Stimulated activated naive B cell treated with anti-CD40 and anti-IgM and Interleukin-4, amounts not matched to agents 10 μg/mL and 1 μg/mL and 100 μg/mL, for 72 hours (primary cell): Measurements from ENCODE around the gene KRTAP4-5.
A peak's percentile ranks its signal among the peaks of the same experiment; 100 is the strongest.
"Not testable (repeated sequence)": the region's sequence is repeated elsewhere in the genome, so short reads cannot be mapped to it uniquely, and the experiment has no call there.

Experiments used
- ATAC-seq, 2 donors: fragments of 150-1000 bp; cut with Tn5 transposase; replicated peaks; 2 replicates each; pipeline ENCODE4 v1.10.0; 2021; ENCODE audit warnings: moderate library complexity in 1 of 2
- DNase-seq: peaks from one replicate; pipeline ENCODE4 v3.0.0; 2021
- H3K27ac Mint-ChIP-seq: one replicate; pipeline ENCODE4 v1.8.0; 2022; ENCODE audit warnings: mild to moderate bottlenecking, mixed read lengths
- H3K27me3 Mint-ChIP-seq, 2 donors: one replicate each; pipeline ENCODE4 v1.8.0; 2022; ENCODE audit warnings: mixed read lengths in 2 of 2
- H3K36me3 Mint-ChIP-seq, 2 donors: one replicate each; pipeline ENCODE4 v1.8.0; 2022; ENCODE audit warnings: mixed read lengths in 2 of 2, mild to moderate bottlenecking in 1 of 2
- H3K4me1 Mint-ChIP-seq, 2 donors: one replicate each; pipeline ENCODE4 v1.8.0; 2022; ENCODE audit warnings: mixed read lengths in 2 of 2, mild to moderate bottlenecking in 1 of 2
- H3K4me3 Mint-ChIP-seq, 2 donors: one replicate each; pipeline ENCODE4 v1.8.0; 2022; ENCODE audit warnings: mild to moderate bottlenecking in 2 of 2, mixed read lengths in 2 of 2, moderate library complexity in 1 of 2
- H3K9me3 Mint-ChIP-seq, 2 donors: one replicate each; pipeline ENCODE4 v1.8.0; 2022; ENCODE audit warnings: mixed read lengths in 2 of 2, mild to moderate bottlenecking in 1 of 2

Gene KRTAP4-5

GRCh38 chr17:41149652-41149985, at the start of gene KRTAP4-5:
Gene KRTAP4-5, minus strand, starts transcription at chr17:41149825. Its CDS starts 58 bp downstream, at chr17:41149767.
- H3K4me3 Mint-ChIP-seq: no peak within 1 kb of the TSS
- no peak for ATAC-seq

GRCh38 chr17:41196068-41196467, 46.4 kb upstream of the KRTAP4-5 start:
- H3K36me3 Mint-ChIP-seq: no peaks in the 10 kb centered on the region
- DNase-seq (no peak), ATAC-seq (no peak)
- no peak overlapping the region for H3K4me3 Mint-ChIP-seq
- H3K27ac Mint-ChIP-seq: no peak overlapping the region
- peaks cover 3 to 18% of the 10 kb centered on the region in 2 donors for H3K27me3 Mint-ChIP-seq
- H3K9me3 Mint-ChIP-seq: peaks cover 0 to 7% of the 10 kb centered on the region in 2 donors
- peaks cover 0 to 2% of the 10 kb centered on the region in 2 donors for H3K4me1 Mint-ChIP-seq

More at GRCh38 chr17:41149652-41149985, at the start of gene KRTAP4-5:
- Mint-ChIP-seq H3K36me3 (peaks cover 0 to 3% of the 10 kb centered on the region in 2 donors), H3K27me3 (no peaks in the 10 kb centered on the region), H3K27ac (no peak within 1 kb of the TSS), H3K4me1 (peaks cover 6 to 12% of the 10 kb centered on the region in 2 donors), H3K9me3 (peaks cover 0 to 2% of the 10 kb centered on the region in 2 donors)
- no peak for DNase-seq

GRCh38 chr17:41190328-41190727, 40.7 kb upstream of the KRTAP4-5 start:
- Mint-ChIP-seq H3K4me3 (no peak overlapping the region), H3K4me1 (no peaks in the 10 kb centered on the region), H3K36me3 (no peaks in the 10 kb centered on the region), H3K27me3 (peaks cover 15 to 34% of the 10 kb centered on the region in 2 donors), H3K27ac (no peak overlapping the region), H3K9me3 (peaks cover 0 to 3% of the 10 kb centered on the region in 2 donors)
- DNase-seq (no peak), ATAC-seq (no peak)

- H3K27ac Mint-ChIP-seq, H3K4me1 Mint-ChIP-seq, H3K36me3 Mint-ChIP-seq, DNase-seq, H3K9me3 Mint-ChIP-seq, ATAC-seq, H3K4me3 Mint-ChIP-seq: not testable (repeated sequence)
- H3K27me3 Mint-ChIP-seq: peaks cover 15 to 34% of the 10 kb centered on the region in 2 donors
Observed at GRCh38 chr17:41189837-41190318, 40.3 kb upstream of the KRTAP4-5 start, which contains the start of gene KRTAP9-1. Gene KRTAP9-1, plus strand, starts transcription at chr17:41189887. Its CDS starts 0 bp downstream, at chr17:41189887.

GRCh38 chr17:41186872-41187271, 37.2 kb upstream of the KRTAP4-5 start:
- Mint-ChIP-seq H3K27ac (no peak overlapping the region), H3K4me1 (no peaks in the 10 kb centered on the region), H3K27me3 (peaks cover 15 to 35% of the 10 kb centered on the region in 2 donors), H3K4me3 (no peak overlapping the region), H3K36me3 (no peaks in the 10 kb centered on the region), H3K9me3 (no peaks in the 10 kb centered on the region)
- DNase-seq: no peak
- no peak for ATAC-seq

- no peak for ATAC-seq
Observed at GRCh38 chr17:41185001-41185400, 35.4 kb upstream of the KRTAP4-5 start.

GRCh38 chr17:41184480-41184961, 34.9 kb upstream of the KRTAP4-5 start, which contains the start of gene KRTAP4-1:
Gene KRTAP4-1, minus strand, starts transcription at chr17:41184911. Its CDS starts 57 bp downstream, at chr17:41184854.
- Mint-ChIP-seq H3K4me3 (no peak within 1 kb of the TSS), H3K36me3 (no peaks in the 10 kb centered on the region), H3K9me3 (no peaks in the 10 kb centered on the region), H3K4me1 (no peaks in the 10 kb centered on the region), H3K27me3 (peaks cover 0 to 15% of the 10 kb centered on the region in 2 donors), H3K27ac (no peak within 1 kb of the TSS)
- ATAC-seq (no peak), DNase-seq (no peak)

More at GRCh38 chr17:41185001-41185400, 35.4 kb upstream of the KRTAP4-5 start:
- no peak for DNase-seq
- H3K4me3 Mint-ChIP-seq: no peak overlapping the region
- peaks cover 3 to 17% of the 10 kb centered on the region in 2 donors for H3K27me3 Mint-ChIP-seq
- no peak overlapping the region for H3K27ac Mint-ChIP-seq
- no peaks in the 10 kb centered on the region for H3K4me1 Mint-ChIP-seq
- no peaks in the 10 kb centered on the region for H3K9me3 Mint-ChIP-seq
- no peaks in the 10 kb centered on the region for H3K36me3 Mint-ChIP-seq

- peaks cover 31 to 42% of the 10 kb centered on the region in 2 donors for H3K4me1 Mint-ChIP-seq
- no peak for DNase-seq
- H3K27ac Mint-ChIP-seq: no peak overlapping the region
- H3K4me3 Mint-ChIP-seq: no peak overlapping the region
- peaks cover 0 to under 1% of the 10 kb centered on the region in 2 donors for H3K27me3 Mint-ChIP-seq
- ATAC-seq: no peak
- H3K36me3 Mint-ChIP-seq: no peaks in the 10 kb centered on the region
- peaks cover 0 to 1% of the 10 kb centered on the region in 2 donors for H3K9me3 Mint-ChIP-seq
Observed at GRCh38 chr17:41178843-41179616, 29.4 kb upstream of the KRTAP4-5 start.

GRCh38 chr17:41178341-41178740, 28.7 kb upstream of the KRTAP4-5 start:
- peaks cover 0 to 1% of the 10 kb centered on the region in 2 donors for H3K9me3 Mint-ChIP-seq
- peaks cover 33 to 42% of the 10 kb centered on the region in 2 donors for H3K4me1 Mint-ChIP-seq
- H3K27ac Mint-ChIP-seq: peak overlapping the region; percentile 25
- H3K27me3 Mint-ChIP-seq: no peaks in the 10 kb centered on the region
- no peak overlapping the region for H3K4me3 Mint-ChIP-seq
- H3K36me3 Mint-ChIP-seq: no peaks in the 10 kb centered on the region
- peak; percentile 37 to 48 for ATAC-seq
- DNase-seq: no peak

GRCh38 chr17:41177727-41178271, 28.2 kb upstream of the KRTAP4-5 start, which contains the start of gene KRTAP4-2:
Gene KRTAP4-2, minus strand, starts transcription at chr17:41178221. Its CDS starts 57 bp downstream, at chr17:41178164.
- ATAC-seq: no peak
- Mint-ChIP-seq H3K9me3 (peaks cover 0 to 1% of the 10 kb centered on the region in 2 donors), H3K27ac (peak within 1 kb of the TSS; percentile 81), H3K36me3 (no peaks in the 10 kb centered on the region), H3K4me3 (peak within 1 kb of the TSS in 1 of 2 donors; percentile 7), H3K4me1 (peaks cover 34 to 43% of the 10 kb centered on the region in 2 donors), H3K27me3 (no peaks in the 10 kb centered on the region)
- no peak for DNase-seq

- no peaks in the 10 kb centered on the region for H3K36me3 Mint-ChIP-seq
- ATAC-seq: peak; percentile 95 to 96
- H3K27me3 Mint-ChIP-seq: no peaks in the 10 kb centered on the region
- H3K4me3 Mint-ChIP-seq: no peak overlapping the region
- peaks cover 39 to 51% of the 10 kb centered on the region in 2 donors for H3K4me1 Mint-ChIP-seq
- peak overlapping the region; percentile 65 for H3K27ac Mint-ChIP-seq
- H3K9me3 Mint-ChIP-seq: peaks cover 0 to 1% of the 10 kb centered on the region in 2 donors
- DNase-seq: peak; percentile 19
Observed at GRCh38 chr17:41176744-41177387, 27.2 kb upstream of the KRTAP4-5 start.

- Mint-ChIP-seq H3K4me3 (no peak overlapping the region), H3K4me1 (peaks cover 26 to 35% of the 10 kb centered on the region in 2 donors), H3K27ac (no peak overlapping the region), H3K36me3 (no peaks in the 10 kb centered on the region), H3K27me3 (no peaks in the 10 kb centered on the region), H3K9me3 (peaks cover 2 to 4% of the 10 kb centered on the region in 2 donors)
- no peak for DNase-seq
- ATAC-seq: no peak
Observed at GRCh38 chr17:41171886-41172285, 22.3 kb upstream of the KRTAP4-5 start.

GRCh38 chr17:41168121-41168520, 18.5 kb upstream of the KRTAP4-5 start, which contains the start of gene KRTAP4-3:
Gene KRTAP4-3, minus strand, starts transcription at chr17:41168221. Its CDS starts 49 bp downstream, at chr17:41168172.
- Mint-ChIP-seq H3K27me3 (no peaks in the 10 kb centered on the region), H3K9me3 (peaks cover 2 to 4% of the 10 kb centered on the region in 2 donors), H3K27ac (peak within 1 kb of the TSS; percentile 25), H3K4me3 (no peak within 1 kb of the TSS), H3K4me1 (peaks cover 9 to 13% of the 10 kb centered on the region in 2 donors), H3K36me3 (no peaks in the 10 kb centered on the region)
- no peak for DNase-seq
- no peak for ATAC-seq

GRCh38 chr17:41167561-41167960, 17.9 kb upstream of the KRTAP4-5 start:
- Mint-ChIP-seq H3K4me3 (no peak overlapping the region), H3K36me3 (no peaks in the 10 kb centered on the region), H3K4me1 (peaks cover 9% of the 10 kb centered on the region in 2 donors), H3K9me3 (peaks cover 2 to 4% of the 10 kb centered on the region in 2 donors), H3K27ac (no peak overlapping the region), H3K27me3 (no peaks in the 10 kb centered on the region)
- ATAC-seq: no peak
- no peak for DNase-seq
